HCEC 1CT (cell line): ENCODE measurements around the gene FLNB.
"Not testable (repeated sequence)": the region's sequence is repeated elsewhere in the genome, so short reads cannot be mapped to it uniquely, and the experiment has no call there.

Experiments used
- DNase-seq: peaks from one replicate; pipeline ENCODE4 v3.0.0-alpha.2; 2017

FLNB gene

GRCh38 chr3:57982561-57983243 lies 25.5 kb upstream of the FLNB start:
- DNase-seq = no peak

DNA sequence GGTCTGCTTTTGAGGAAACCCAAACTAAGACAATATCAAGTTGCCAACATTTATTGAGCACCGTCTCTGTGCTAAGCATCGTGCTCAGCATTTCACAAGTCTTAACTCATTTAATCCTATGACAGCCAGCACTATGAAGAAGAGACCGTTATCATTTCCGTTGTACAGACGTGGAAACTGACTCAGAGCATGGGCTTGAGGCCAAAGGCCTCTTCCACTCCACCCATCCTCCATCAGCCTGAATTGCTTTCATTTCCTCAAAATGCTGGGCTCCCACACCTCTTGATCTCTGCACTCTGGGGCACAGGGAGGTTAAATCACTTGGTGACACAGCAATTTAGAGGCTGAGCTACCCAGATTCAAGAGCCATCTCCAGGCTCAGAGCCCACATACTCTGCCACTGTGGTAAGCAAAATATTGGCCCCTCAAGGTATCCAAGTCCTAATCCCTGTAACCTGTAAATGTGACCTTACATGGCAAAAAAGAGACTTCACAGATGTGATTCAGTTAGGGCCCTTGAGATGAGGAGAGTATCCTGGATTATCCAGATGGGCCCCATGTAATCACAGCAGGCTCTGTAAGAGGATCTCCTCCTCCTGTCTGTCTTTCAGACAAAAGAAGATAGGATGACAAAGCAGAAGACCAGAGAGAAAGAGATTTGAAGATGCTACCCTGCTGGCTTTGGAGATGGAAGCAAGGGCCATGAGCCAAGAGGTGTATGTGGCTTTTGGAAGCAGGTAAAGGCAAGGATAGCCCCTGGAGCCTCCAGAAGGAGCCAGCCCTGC lies 24.3 kb upstream of the FLNB start:
- DNase-seq = peak; percentile 95

- no peak for DNase-seq
These were observed 22.8 kb upstream of the FLNB start for GRCh38 chr3:57985176-57985983.

- no peak for DNase-seq
These were observed 22.3 kb upstream of the FLNB start for GRCh38 chr3:57985984-57986246.

DNA sequence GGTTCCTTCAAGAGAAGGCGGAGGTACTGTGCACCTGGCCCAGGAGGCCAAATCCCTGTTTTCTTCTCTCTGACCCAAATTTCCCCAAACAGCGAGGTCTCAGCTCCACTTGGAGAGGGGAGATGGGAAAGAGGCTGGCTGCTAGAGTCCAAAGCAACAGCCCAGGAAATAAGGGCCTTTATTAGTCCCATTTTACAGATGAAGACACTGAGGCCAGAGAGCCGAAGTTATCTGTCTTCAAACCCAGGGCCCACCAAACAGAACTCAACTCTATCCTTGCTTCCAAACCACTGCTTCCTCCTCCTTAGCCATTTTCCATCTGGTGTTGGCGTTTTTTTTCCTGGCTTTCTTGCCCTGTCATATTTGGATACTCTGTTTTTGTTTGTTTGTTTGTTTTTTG lies 22.0 kb upstream of the FLNB start:
- DNase-seq = no peak

DNA sequence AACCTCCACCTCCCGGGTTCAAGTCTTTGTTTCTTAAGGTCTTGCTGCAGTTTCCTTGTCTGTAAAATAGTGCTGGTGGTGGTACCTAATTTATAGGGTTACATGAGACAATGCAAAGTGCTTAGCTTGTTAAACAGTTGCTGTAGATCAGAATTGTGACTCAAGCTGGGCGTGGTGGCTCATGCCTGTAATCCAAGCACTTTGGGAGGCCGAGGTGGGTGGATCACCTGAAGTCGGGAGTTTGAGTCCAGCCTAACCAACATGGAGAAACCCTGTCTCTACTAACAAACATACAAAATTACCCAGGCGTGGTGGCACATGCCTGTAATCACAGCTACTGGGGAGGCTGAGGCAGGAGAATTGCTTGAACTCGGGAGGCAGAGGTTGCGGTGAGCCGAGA lies 19.0 kb upstream of the FLNB start:
- DNase-seq = not testable (repeated sequence)

DNA sequence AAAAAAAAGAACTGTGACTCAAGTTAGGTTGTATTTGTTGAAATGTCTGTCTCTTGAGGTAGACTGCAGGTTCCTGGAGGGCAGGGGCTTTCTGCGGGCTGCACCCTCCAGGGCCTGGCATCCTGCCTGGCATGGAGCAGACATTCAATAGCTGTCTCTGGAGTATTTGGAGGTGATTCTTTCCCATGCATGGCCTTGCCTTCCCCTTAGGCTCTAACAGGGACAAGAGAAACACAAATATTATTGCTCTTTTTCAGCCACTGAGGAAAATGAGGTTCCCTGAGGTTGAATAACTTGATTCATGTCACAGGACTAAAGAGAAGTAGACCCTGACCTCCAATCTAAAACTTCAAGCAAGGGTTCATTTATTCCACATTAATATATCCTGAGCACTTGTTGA lies 18.6 kb upstream of the FLNB start:
- no peak for DNase-seq

GRCh38 chr3:57992452-57993213 lies 15.6 kb upstream of the FLNB start:
- DNase-seq = no peak

DNA sequence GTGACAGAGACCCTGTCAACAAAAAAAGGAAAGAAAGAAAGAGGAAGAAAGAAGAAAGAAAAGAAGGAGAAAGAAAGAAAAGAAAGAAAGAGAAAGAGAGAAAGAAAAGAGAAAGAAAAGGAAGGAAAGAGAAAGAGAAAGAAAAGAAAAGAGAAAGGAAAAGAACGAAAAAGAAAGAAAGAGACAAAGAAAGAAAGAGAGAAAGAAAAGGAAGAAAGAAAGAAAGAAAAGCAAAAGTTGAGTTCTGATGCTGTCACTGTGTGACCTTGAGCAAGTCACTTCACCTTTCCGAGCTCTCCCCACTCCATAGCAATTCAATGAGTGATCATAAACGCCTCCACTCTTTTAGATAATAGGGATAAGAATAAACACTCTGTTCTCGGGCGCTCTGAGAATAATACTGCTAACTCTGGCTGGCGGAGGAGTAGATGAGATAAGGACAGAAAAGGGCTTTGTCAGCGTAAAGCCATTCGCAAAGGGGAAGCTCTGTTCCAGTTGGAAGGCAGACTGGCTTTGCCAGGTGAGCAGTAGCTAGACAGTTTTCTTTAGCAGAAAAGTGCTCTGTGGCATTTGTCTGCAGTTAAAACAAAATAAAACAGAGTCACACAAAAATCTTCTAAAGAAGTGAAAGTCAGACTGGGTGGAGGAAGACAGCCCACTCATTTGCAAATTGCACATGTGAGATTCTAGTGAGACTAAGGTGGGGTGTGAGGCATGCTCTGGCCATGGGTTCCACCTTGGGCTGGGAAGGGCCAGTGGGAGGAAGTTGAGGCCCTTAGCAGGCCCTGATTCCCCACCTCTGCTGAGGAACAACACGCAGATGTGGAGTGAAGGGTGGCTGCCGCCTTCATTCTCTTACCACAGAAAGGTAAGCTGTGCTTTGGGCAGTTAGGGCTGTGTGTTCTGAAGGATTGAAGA lies 9.6 kb upstream of the FLNB start:
- DNase-seq = peak; percentile 29

DNA sequence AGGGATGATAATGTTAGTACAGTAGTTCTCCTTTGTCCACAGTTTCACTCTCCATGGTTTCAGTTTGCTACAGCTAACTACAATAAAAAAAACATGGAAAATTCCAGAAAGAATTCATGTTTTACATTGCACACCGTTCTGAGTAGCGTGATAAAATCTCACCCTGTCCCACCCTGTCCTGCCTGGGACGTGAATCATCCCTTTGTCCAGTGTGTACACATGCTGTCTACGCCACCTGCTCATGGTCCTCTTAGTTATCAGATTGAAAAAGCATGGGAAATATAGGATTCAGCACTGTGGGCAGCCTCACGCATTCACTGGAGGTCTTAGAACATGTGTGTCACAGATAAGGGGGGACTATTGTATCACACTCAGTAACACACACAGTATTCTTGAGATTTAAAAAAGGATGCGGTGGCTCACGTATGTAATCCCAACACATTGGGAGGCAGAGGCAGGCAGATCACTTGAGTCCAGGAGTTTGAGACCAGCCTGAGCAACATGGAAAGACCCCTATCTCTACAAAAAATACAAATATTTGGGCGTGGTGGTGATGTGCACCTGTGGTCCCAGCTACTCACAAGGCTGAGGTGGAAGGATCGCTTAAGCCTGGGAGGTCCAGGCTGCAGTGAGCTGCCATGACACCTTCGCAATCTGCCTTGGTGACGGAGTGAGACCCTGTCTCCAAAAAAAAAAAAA lies 8.7 kb upstream of the FLNB start:
- DNase-seq = no peak

DNA sequence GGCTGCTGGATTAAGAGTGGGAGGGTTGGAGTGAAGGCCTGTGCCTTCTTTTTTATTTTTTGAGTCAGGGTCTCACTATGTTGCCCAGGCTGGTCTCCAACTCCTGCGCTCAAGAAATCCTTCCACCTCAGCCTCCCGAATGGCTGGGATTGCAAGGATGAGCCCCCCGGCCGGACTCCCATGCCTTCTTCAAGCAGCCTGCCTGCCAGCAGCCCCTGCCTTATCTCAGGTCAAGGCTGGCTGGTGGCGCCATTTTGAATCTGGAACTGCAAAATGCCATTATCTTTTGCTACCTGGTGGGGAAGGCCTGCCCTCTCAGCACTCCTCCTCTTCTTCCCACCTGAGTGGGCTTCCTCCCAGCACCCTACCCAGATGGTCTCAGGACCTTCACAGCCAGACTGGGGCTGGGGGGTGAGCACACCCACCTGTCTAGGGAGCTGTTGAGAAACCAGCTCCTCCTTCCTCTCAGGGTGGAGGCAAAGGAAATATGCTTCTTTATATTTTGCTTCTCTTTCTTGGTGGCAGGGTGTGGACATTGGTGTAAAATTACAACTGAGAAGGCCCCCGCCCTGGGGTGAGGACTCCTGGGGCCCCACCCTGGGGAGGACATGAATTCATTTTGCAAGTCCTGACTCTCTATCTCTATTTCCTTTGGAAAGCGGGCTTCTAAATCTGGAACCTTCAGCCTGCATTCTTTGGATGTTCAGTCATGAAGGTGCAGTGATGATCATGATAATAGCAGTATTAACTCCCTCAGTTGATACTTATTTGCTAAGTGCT lies 7.7 kb upstream of the FLNB start:
- no peak for DNase-seq

GRCh38 chr3:58001086-58001467 lies 7.1 kb upstream of the FLNB start:
- DNase-seq = no peak

DNA sequence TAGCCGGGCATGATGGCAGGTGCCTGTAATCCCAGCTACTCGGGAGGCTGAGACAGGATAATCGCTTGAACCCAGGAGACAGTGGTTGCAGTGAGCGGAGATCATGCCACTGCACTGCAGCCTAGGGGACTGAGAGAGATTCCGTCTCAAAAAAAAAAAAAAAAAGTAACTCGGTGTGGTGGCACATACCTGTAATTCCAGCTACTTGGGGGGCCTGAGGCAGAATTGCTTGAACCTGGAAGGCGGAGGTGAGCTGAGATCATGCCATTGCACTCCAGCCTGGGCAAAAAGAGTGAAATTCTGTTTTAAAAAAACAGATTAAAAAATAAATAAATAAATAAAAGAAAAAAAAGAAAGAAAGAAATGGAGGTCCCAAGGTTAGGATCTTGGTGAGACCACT lies 6.2 kb upstream of the FLNB start:
- DNase-seq = no peak

DNA sequence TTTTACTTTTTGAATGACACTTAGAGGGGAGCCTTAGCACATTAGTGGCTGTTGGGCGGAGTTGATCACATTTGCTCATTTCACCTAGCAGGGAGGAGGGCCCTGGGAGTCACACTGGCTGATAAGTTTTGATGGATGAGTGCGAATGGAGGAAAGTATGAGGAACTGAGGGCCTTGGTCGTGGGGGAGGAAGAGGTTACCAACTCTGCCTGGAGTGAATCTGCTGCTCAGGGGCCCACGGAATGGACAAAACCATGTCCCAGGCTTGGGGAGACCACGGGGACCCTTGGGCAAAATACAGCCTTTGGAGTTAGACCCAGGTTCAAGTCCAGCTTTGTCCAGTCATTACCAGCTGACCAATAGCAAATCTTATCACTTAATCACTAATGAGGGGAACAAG lies 5.1 kb upstream of the FLNB start:
- DNase-seq = no peak

GRCh38 chr3:58004973-58005372 lies 3.2 kb upstream of the FLNB start:
- peak; percentile 83 for DNase-seq

DNA sequence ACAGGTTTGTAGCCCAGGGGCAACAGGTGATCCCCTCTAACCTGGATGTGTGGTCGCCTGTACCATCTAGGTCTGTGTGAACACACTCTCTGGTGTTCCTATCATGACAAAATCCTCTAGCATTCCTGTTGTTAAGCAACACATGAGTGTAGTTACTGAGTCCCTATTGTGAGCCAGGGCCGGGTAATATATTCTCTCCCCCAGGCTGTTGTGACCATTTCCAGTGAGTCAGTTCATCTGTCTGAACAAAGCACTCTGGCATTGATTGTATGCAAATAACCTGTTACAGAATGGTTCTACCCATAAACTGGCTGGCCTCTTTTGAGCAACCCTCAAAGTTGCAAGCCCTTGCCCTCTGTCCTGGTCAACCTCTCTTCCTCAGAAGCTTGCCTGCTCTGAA lies 2.6 kb upstream of the FLNB start:
- peak; percentile 79 for DNase-seq

GRCh38 chr3:58006661-58007060 lies 1.6 kb upstream of the FLNB start:
- DNase-seq = no peak

- DNase-seq = peak; percentile 20
These were observed 965 bp downstream of the FLNB start for GRCh38 chr3:58009026-58009748.

DNA sequence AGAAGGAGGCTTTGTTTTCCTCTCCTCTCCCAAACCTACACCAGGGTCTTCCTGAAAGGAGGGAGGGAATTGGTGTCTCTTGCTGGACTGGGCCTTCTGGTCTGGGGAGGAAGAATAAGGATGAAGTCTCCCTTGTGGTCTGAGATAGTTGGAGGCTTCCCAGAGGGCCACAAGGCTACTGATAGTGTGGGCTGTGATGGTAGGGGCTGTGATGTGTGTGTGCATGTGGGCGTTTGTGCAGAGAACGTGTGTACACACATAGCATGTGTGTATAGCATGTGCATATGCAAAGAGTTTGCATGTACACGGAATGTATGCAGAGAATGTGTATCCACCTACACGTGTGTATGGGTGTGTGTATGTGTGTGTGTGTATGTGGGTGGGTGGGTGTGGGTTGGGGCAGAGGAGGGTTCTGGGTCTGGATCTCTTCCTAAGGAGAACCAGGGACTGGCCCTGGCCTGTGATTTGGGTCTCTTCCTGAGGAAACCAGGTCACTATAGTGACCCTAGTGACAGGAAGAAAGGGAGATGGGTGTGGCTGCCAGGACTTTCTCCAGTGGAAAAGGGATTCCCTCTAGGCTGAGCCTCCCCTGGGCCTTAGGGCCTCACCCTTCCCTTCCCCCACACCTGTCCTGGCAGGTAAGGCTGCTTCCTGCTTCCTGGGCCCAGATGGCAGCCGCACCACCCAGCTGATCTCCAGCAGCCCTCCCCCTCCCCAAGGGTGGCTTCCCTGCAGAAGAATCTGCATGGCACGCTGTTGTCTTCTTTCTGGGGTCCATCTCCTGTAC lies 1.7 kb downstream of the FLNB start:
- DNase-seq = no peak
